Measurements from ENCODE around the gene LMO4.

The LMO4 gene

DNA sequence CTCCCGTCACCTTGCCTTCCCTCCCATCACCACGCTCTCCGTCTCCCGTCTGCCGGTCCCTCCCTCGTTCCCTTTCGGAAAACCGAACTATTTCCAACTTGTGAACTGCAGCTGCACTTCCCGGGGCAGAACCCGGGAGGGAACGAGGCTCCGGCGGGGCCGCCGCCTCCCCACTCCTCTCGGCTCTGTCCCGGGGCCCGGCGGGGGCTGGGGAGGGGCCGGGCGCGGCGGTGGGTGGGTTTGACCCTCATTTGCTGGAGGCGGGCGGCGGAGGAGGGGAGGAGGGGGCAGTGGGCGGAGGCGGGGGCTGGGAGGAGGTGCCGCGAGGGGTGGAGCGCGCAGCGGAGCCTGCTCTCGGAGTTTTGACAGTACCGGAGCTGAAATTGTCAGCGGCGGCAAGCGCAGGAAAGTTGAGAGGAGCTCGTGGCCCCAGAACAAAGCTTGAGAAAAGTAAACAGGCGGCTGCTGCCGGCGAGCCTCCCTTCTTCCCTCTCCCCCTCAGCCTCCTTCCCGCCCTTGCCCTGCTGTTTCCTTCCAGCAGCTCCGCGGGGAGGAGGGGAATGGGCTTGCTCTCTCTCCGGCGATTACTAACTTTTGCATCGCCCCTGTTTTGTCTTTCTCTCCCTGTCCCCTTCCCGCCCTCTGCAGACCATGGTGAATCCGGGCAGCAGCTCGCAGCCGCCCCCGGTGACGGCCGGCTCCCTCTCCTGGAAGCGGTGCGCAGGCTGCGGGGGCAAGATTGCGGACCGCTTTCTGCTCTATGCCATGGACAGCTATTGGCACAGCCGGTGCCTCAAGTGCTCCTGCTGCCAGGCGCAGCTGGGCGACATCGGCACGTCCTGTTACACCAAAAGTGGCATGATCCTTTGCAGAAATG lies 2.9 kb downstream of the LMO4 start:
- no peaks in the 10 kb centered on the region for H3K9me3 Mint-ChIP-seq
- H3K27me3 Mint-ChIP-seq = no peaks in the 10 kb centered on the region
- peak overlapping the region; percentile 95 to 97 for H3K27ac Mint-ChIP-seq
- peaks cover 39 to 66% of the 10 kb centered on the region in 2 donors for H3K4me1 Mint-ChIP-seq (ENCODE audit: low read depth in 2 of 2)
- DNase-seq (peak; percentile 41 to 56 (median 47)), ATAC-seq (replicated peaks) (peak; percentile 26)
- H3K36me3 Mint-ChIP-seq (ENCODE audit: insufficient read depth) = peaks cover 40% of the 10 kb centered on the region
- H3K4me3 Mint-ChIP-seq = peak overlapping the region; percentile 96 to 98

DNA sequence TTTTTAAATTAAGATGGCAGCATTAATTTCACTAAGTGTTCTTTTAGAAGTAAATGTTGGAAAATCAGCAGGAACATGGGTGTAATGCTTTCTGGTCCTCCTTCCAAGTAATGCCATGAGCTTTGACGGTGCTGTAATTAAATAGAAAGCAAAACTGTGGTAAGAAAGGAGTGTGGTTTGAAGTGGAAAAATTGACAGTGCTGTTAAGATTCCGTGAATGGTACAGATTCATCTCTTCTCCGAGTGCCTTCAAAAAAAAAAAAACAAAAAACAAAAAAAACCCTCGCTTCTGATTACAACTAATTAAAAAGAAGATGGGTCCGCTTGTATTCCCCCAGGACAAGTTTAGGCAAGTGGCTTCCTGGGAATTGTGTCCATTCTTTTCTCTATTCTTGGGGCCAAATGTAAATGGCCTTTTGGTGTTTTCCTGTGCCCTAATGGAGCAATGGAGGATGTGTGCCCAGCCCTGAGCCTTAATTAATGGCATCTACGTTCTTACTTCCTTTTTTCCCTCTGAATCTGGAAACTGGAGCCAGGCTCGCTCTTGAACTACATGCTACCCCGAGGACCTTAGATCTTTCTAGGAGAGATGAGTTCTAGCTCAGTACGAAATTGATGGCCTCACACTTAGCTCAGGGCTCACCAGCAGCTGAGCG lies 5.1 kb downstream of the LMO4 start:
- Mint-ChIP-seq H3K4me1 (ENCODE audit: low read depth in 2 of 2) (peaks cover 44 to 68% of the 10 kb centered on the region in 2 donors), H3K36me3 (ENCODE audit: insufficient read depth) (peaks cover 34% of the 10 kb centered on the region), H3K4me3 (peak overlapping the region; percentile 96 to 98), H3K27ac (peak overlapping the region; percentile 86 to 95), H3K27me3 (no peaks in the 10 kb centered on the region), H3K9me3 (no peaks in the 10 kb centered on the region)
- DNase-seq (no peak), ATAC-seq (replicated peaks) (no peak)

DNA sequence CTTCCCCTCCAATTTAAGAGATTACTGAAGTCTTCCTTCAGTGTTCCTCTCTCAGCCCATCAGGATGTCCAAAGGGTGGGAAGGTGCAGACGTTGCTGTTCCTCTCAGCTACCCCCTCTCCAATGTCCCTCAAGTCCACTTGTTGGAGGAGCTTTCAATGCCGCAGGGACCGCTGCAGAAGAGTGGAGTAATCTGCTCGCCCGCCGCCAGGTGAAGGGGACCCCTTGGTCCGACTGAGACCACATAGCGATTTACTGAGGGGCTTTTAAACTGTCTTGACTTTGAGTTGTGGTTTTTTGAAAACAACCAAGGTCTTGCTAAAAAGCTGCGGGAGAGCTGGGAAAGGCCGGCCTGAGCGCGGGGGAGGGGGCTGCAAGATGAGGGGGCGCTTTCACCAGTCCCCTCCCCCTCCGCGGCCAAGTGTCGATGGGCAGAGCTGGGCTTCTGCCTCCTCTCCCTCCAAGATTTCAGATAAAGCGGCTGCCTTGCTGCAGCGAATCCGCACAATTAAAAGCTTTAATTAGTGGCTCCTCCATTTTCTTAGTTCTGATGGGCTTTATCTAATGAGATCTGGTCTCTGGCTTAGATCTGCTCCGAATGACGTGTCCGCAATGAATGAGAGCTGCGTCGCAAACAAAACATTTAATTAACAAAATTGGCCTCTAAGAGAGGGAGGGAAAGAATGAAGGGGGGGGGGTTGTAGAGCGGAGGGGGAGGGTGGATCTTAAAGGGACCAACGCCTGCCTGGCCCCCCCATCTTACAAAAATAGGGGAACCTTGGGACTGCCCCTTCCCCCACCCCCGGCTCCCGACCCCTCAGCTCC lies 5.9 kb downstream of the LMO4 start:
- DNase-seq (no peak), ATAC-seq (replicated peaks) (peak; percentile 18)
- Mint-ChIP-seq H3K4me3 (peak overlapping the region; percentile 96 to 98), H3K36me3 (ENCODE audit: insufficient read depth) (peaks cover 26% of the 10 kb centered on the region), H3K27me3 (no peaks in the 10 kb centered on the region), H3K27ac (peak overlapping the region; percentile 93 to 95), H3K4me1 (ENCODE audit: low read depth in 2 of 2) (peaks cover 44 to 63% of the 10 kb centered on the region in 2 donors), H3K9me3 (no peaks in the 10 kb centered on the region)

DNA sequence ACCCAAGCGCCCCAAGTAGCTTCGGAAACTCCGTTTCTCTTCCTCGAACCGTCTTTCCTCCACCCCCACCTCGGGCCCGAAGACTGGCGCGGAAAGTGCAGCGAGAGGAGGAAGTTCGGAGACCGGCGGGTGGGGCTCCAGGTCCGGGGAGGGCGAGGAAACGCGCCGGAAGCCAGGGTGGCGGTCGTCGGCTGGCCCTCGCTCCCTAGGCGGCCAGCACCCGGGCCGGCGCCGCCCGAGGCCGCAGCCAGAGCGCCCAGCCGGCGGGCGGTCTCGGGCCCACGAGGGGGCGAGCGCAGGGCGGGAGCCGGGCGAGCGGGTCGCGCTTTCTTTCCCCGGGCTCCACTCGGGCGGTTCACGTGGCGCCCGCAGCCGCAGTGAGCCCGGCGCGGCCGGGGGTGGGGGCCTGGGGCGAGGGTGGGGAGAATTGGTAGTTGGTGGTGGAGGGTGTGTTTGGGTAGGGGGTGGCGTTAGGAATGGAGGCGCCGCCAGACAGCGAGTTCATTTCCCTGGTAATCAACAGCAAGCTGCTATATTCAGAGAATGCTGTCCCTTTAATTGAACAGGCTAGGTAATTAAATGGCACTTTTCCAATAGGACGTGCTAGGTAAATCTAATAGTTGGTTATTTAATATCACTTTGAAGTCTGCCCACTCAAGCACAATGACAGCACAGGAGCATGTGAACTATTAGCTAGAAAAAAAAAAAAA lies 6.7 kb downstream of the LMO4 start:
- peak overlapping the region; percentile 96 to 98 for H3K4me3 Mint-ChIP-seq
- DNase-seq = peak; percentile 47 to 51 (median 49)
- H3K4me1 Mint-ChIP-seq (ENCODE audit: low read depth in 2 of 2) = peaks cover 41 to 55% of the 10 kb centered on the region in 2 donors
- ATAC-seq (replicated peaks) = peak; percentile 50
- peak overlapping the region; percentile 93 to 95 for H3K27ac Mint-ChIP-seq
- H3K27me3 Mint-ChIP-seq = no peaks in the 10 kb centered on the region
- H3K36me3 Mint-ChIP-seq (ENCODE audit: insufficient read depth) = peaks cover 31% of the 10 kb centered on the region
- no peaks in the 10 kb centered on the region for H3K9me3 Mint-ChIP-seq

DNA sequence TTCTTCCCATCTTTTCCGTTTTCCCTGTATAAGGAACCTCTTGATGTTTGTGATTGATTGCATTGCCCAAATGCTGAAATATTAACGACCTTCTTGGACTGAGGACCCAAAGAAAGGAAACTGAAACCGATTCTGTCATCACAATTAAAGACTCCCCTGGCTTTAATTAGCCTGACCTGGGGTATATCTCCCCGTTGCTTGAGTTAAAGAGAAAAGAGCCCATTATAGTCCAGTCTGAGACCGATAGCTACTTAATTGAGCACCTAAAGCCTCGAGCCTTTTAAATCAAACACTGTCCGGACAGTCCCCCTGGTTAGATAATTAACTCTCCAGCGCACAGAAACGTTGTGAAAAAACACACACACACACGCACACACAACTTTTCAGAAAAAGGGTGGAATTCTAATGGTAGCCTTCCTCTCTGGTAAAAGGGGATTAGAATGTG lies 8.0 kb downstream of the LMO4 start:
- Mint-ChIP-seq H3K27ac (peak overlapping the region; percentile 54 to 93), H3K9me3 (no peaks in the 10 kb centered on the region), H3K36me3 (ENCODE audit: insufficient read depth) (peaks cover 44% of the 10 kb centered on the region), H3K4me1 (ENCODE audit: low read depth in 2 of 2) (peaks cover 34 to 44% of the 10 kb centered on the region in 2 donors), H3K27me3 (no peaks in the 10 kb centered on the region), H3K4me3 (peak overlapping the region in 1 of 2 donors; percentile 96)
- DNase-seq = no peak
- no peak for ATAC-seq (replicated peaks)

- Mint-ChIP-seq H3K36me3 (ENCODE audit: insufficient read depth) (peaks cover 49% of the 10 kb centered on the region), H3K9me3 (no peaks in the 10 kb centered on the region), H3K27ac (peak overlapping the region; percentile 39 to 54), H3K4me1 (ENCODE audit: low read depth in 2 of 2) (peaks cover 25 to 36% of the 10 kb centered on the region in 2 donors), H3K27me3 (no peaks in the 10 kb centered on the region), H3K4me3 (peak overlapping the region in 1 of 2 donors; percentile 30)
- ATAC-seq (replicated peaks) (no peak), DNase-seq (no peak)
Measured at GRCh38 chr1:87337606-87338005, 8.9 kb downstream of the LMO4 start.

- Mint-ChIP-seq H3K27ac (peak overlapping the region in 1 of 2 donors; percentile 39), H3K36me3 (ENCODE audit: insufficient read depth) (peaks cover 58% of the 10 kb centered on the region), H3K4me1 (ENCODE audit: low read depth in 2 of 2) (peaks cover 17 to 26% of the 10 kb centered on the region in 2 donors), H3K4me3 (no peak overlapping the region), H3K27me3 (no peaks in the 10 kb centered on the region), H3K9me3 (no peaks in the 10 kb centered on the region)
- ATAC-seq (replicated peaks) (no peak), DNase-seq (no peak)
Measured at GRCh38 chr1:87338566-87338965, 9.9 kb downstream of the LMO4 start.

GRCh38 chr1:87344231-87344630 lies 15.6 kb downstream of the LMO4 start:
- Mint-ChIP-seq H3K27me3 (no peaks in the 10 kb centered on the region), H3K4me3 (no peak overlapping the region), H3K9me3 (no peaks in the 10 kb centered on the region), H3K36me3 (ENCODE audit: insufficient read depth) (peaks cover 54% of the 10 kb centered on the region), H3K27ac (no peak overlapping the region), H3K4me1 (ENCODE audit: low read depth in 2 of 2) (peaks cover 0 to 3% of the 10 kb centered on the region in 2 donors)
- DNase-seq = no peak
- ATAC-seq (replicated peaks) = no peak

DNA sequence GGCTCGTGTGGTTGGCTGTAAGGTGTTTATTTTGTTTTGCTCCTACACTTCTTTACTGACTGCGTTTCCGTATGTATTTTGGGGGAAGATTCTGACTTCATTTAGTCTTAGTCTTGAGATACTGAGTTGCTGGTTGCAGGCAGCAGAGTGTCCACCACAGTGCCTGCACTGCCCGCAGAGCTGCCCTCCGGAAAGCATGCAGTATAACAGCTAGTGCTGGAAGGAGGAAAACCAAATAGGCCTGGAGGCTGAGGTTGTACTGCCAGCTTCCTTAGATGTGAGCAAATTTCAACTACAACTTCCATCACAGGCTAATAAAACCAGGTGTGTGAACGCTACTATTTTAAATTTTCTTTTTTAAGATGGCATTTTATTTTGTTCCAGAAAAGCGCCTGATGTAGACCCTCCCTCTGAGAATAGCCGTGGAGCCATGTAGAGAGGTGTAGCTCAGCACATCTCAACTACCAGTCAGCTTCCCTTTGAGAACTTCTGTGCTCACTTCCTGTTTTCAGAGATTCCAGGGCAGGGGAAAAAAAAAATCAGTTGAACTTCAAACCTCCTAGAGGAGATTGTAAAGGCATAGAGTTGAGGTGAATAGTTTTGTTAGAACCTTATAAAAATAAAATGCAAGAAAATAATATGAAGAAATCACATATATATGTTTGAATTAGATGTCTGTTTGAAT lies 17.6 kb downstream of the LMO4 start:
- Mint-ChIP-seq H3K27ac (no peak overlapping the region), H3K4me1 (ENCODE audit: low read depth in 2 of 2) (peaks cover 0 to 3% of the 10 kb centered on the region in 2 donors), H3K9me3 (no peaks in the 10 kb centered on the region), H3K4me3 (no peak overlapping the region), H3K27me3 (no peaks in the 10 kb centered on the region), H3K36me3 (ENCODE audit: insufficient read depth) (peaks cover 38% of the 10 kb centered on the region)
- no peak for ATAC-seq (replicated peaks)
- DNase-seq = no peak

- Mint-ChIP-seq H3K4me1 (ENCODE audit: low read depth in 2 of 2) (peaks cover 0 to 3% of the 10 kb centered on the region in 2 donors), H3K36me3 (ENCODE audit: insufficient read depth) (peaks cover 16% of the 10 kb centered on the region), H3K4me3 (no peak overlapping the region), H3K27me3 (no peaks in the 10 kb centered on the region), H3K9me3 (no peaks in the 10 kb centered on the region), H3K27ac (peak overlapping the region in 1 of 2 donors; percentile 82)
- ATAC-seq (replicated peaks) (no peak), DNase-seq (no peak)
Measured at GRCh38 chr1:87348341-87349019, 19.8 kb downstream of the LMO4 start.

DNA sequence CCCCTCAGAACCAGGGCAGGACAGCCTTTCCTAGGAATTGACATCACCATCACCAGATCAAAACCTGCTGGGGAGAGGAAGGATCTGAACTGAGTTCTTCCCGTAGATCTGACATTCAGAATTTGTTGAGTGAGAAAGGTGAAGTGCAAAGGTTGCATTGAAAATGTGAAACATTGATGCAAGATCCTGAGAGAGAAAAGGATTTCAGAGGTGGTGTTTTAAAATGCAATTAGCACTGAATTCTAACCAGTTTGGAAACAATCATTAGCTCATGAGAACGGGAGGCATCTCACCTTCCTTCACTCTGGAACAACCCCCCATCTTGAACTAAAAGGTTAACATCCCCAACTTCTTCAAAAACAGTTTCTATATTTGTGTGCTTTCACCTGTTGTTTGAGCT lies 20.4 kb downstream of the LMO4 start:
- DNase-seq = no peak
- peaks cover 13% of the 10 kb centered on the region for H3K36me3 Mint-ChIP-seq (ENCODE audit: insufficient read depth)
- H3K27ac Mint-ChIP-seq = peak overlapping the region in 1 of 2 donors; percentile 82
- H3K4me3 Mint-ChIP-seq = no peak overlapping the region
- peaks cover 0 to 3% of the 10 kb centered on the region in 2 donors for H3K4me1 Mint-ChIP-seq (ENCODE audit: low read depth in 2 of 2)
- no peak for ATAC-seq (replicated peaks)
- no peaks in the 10 kb centered on the region for H3K27me3 Mint-ChIP-seq
- H3K9me3 Mint-ChIP-seq = no peaks in the 10 kb centered on the region

GRCh38 chr1:87355894-87356293 lies 27.2 kb downstream of the LMO4 start:
- DNase-seq (no peak), ATAC-seq (replicated peaks) (no peak)
- Mint-ChIP-seq H3K27me3 (no peaks in the 10 kb centered on the region), H3K4me3 (no peak overlapping the region), H3K9me3 (no peaks in the 10 kb centered on the region), H3K36me3 (ENCODE audit: insufficient read depth) (no peaks in the 10 kb centered on the region), H3K27ac (no peak overlapping the region), H3K4me1 (ENCODE audit: low read depth in 2 of 2) (no peaks in the 10 kb centered on the region)
